IPS-15b (cell line): Measurements from ENCODE around the gene LHFPL2.

Experiments
- H3K27me3 ChIP-seq: one replicate; pipeline ENCODE4 v1.6.1; 2013; ENCODE audit warnings: low read length; ENCODE audit not compliant: control insufficient read depth, insufficient read depth
- H3K36me3 ChIP-seq: one replicate; pipeline ENCODE4 v1.6.1; 2013; ENCODE audit warnings: low read length; ENCODE audit not compliant: control insufficient read depth, insufficient read depth
- H3K4me1 ChIP-seq: one replicate; pipeline ENCODE4 v1.6.1; 2013; ENCODE audit warnings: mild to moderate bottlenecking, low read length; ENCODE audit not compliant: control insufficient read depth, insufficient read depth
- H3K4me3 ChIP-seq: one replicate; pipeline ENCODE4 v1.5.1; 2013; ENCODE audit warnings: low read depth, low read length
- H3K9ac ChIP-seq: one replicate; pipeline ENCODE4 v1.6.1; 2013; ENCODE audit warnings: low read depth, mild to moderate bottlenecking, low read length
- H3K9me3 ChIP-seq: one replicate; pipeline ENCODE4 v1.6.1; 2013; ENCODE audit warnings: mild to moderate bottlenecking, low read length; ENCODE audit not compliant: control insufficient read depth, insufficient read depth

Gene LHFPL2

GRCh38 chr5:78662323-78662722 lies 13.8 kb upstream of the LHFPL2 start:
- H3K9ac ChIP-seq, result no peak overlapping the region
- H3K36me3 ChIP-seq, result no peaks in the 10 kb centered on the region
- H3K9me3 ChIP-seq, result no peaks in the 10 kb centered on the region
- H3K4me1 ChIP-seq, result no peaks in the 10 kb centered on the region
- H3K4me3 ChIP-seq, result no peak overlapping the region
- H3K27me3 ChIP-seq, result no peaks in the 10 kb centered on the region

- Histone ChIP-seq H3K4me3 (no peak overlapping the region), H3K9ac (no peak overlapping the region), H3K4me1 (no peaks in the 10 kb centered on the region), H3K36me3 (no peaks in the 10 kb centered on the region), H3K27me3 (no peaks in the 10 kb centered on the region), H3K9me3 (no peaks in the 10 kb centered on the region)
Measured at GRCh38 chr5:78661691-78662090, 13.1 kb upstream of the LHFPL2 start.

GRCh38 chr5:78661044-78661443 lies 12.5 kb upstream of the LHFPL2 start:
- no peak overlapping the region for H3K9ac ChIP-seq
- H3K4me3 ChIP-seq, result no peak overlapping the region
- no peaks in the 10 kb centered on the region for H3K9me3 ChIP-seq
- H3K27me3 ChIP-seq, result no peaks in the 10 kb centered on the region
- no peaks in the 10 kb centered on the region for H3K36me3 ChIP-seq
- H3K4me1 ChIP-seq, result no peaks in the 10 kb centered on the region

- H3K9me3 ChIP-seq, result no peaks in the 10 kb centered on the region
- no peak overlapping the region for H3K9ac ChIP-seq
- no peaks in the 10 kb centered on the region for H3K27me3 ChIP-seq
- no peaks in the 10 kb centered on the region for H3K36me3 ChIP-seq
- H3K4me1 ChIP-seq, result no peaks in the 10 kb centered on the region
- no peak overlapping the region for H3K4me3 ChIP-seq
Measured at GRCh38 chr5:78660401-78660800, 11.8 kb upstream of the LHFPL2 start.

- no peaks in the 10 kb centered on the region for H3K27me3 ChIP-seq
- no peaks in the 10 kb centered on the region for H3K36me3 ChIP-seq
- H3K4me1 ChIP-seq, result no peaks in the 10 kb centered on the region
- H3K9me3 ChIP-seq, result no peaks in the 10 kb centered on the region
- H3K9ac ChIP-seq, result no peak overlapping the region
- H3K4me3 ChIP-seq, result no peak overlapping the region
Measured at GRCh38 chr5:78659714-78660113, 11.1 kb upstream of the LHFPL2 start.

GRCh38 chr5:78659114-78659513 lies 10.5 kb upstream of the LHFPL2 start:
- Histone ChIP-seq H3K9me3 (no peaks in the 10 kb centered on the region), H3K4me1 (no peaks in the 10 kb centered on the region), H3K27me3 (no peaks in the 10 kb centered on the region), H3K4me3 (no peak overlapping the region), H3K9ac (no peak overlapping the region), H3K36me3 (no peaks in the 10 kb centered on the region)

GRCh38 chr5:78657201-78657600 lies 8.6 kb upstream of the LHFPL2 start:
- Histone ChIP-seq H3K9me3 (no peaks in the 10 kb centered on the region), H3K9ac (no peak overlapping the region), H3K36me3 (no peaks in the 10 kb centered on the region), H3K4me3 (no peak overlapping the region), H3K27me3 (no peaks in the 10 kb centered on the region), H3K4me1 (no peaks in the 10 kb centered on the region)

GRCh38 chr5:78655746-78656290 lies 7.2 kb upstream of the LHFPL2 start:
- H3K4me3 ChIP-seq, result no peak overlapping the region
- H3K27me3 ChIP-seq, result no peaks in the 10 kb centered on the region
- H3K4me1 ChIP-seq, result no peaks in the 10 kb centered on the region
- no peak overlapping the region for H3K9ac ChIP-seq
- H3K36me3 ChIP-seq, result no peaks in the 10 kb centered on the region
- H3K9me3 ChIP-seq, result no peaks in the 10 kb centered on the region

GRCh38 chr5:78654386-78654785 lies 5.8 kb upstream of the LHFPL2 start:
- no peaks in the 10 kb centered on the region for H3K9me3 ChIP-seq
- H3K9ac ChIP-seq, result no peak overlapping the region
- H3K4me3 ChIP-seq, result no peak overlapping the region
- H3K4me1 ChIP-seq, result peaks cover 9% of the 10 kb centered on the region
- H3K27me3 ChIP-seq, result no peaks in the 10 kb centered on the region
- no peaks in the 10 kb centered on the region for H3K36me3 ChIP-seq

GRCh38 chr5:78653681-78654366 lies 5.3 kb upstream of the LHFPL2 start:
- no peaks in the 10 kb centered on the region for H3K27me3 ChIP-seq
- H3K4me1 ChIP-seq, result peaks cover 9% of the 10 kb centered on the region
- H3K36me3 ChIP-seq, result no peaks in the 10 kb centered on the region
- no peaks in the 10 kb centered on the region for H3K9me3 ChIP-seq
- H3K9ac ChIP-seq, result no peak overlapping the region
- H3K4me3 ChIP-seq, result no peak overlapping the region

- H3K36me3 ChIP-seq, result no peaks in the 10 kb centered on the region
- peaks cover 9% of the 10 kb centered on the region for H3K4me1 ChIP-seq
- no peaks in the 10 kb centered on the region for H3K27me3 ChIP-seq
- H3K4me3 ChIP-seq, result no peak overlapping the region
- no peak overlapping the region for H3K9ac ChIP-seq
- no peaks in the 10 kb centered on the region for H3K9me3 ChIP-seq
Measured at GRCh38 chr5:78653031-78653430, 4.5 kb upstream of the LHFPL2 start.

- H3K27me3 ChIP-seq, result no peaks in the 10 kb centered on the region
- no peak overlapping the region for H3K4me3 ChIP-seq
- peaks cover 16% of the 10 kb centered on the region for H3K4me1 ChIP-seq
- no peak overlapping the region for H3K9ac ChIP-seq
- no peaks in the 10 kb centered on the region for H3K36me3 ChIP-seq
- no peaks in the 10 kb centered on the region for H3K9me3 ChIP-seq
Measured at GRCh38 chr5:78651468-78651867, 2.9 kb upstream of the LHFPL2 start.
